Neuronal stem cell (in vitro differentiated cells): ENCODE results near the gene TBC1D13.

ENCODE experiments used
- DNase-seq: peaks from one replicate; pipeline ENCODE4 v3.0.0-alpha.2; 2013; ENCODE audit warnings: low spot score
- H2AFZ ChIP-seq: one replicate; pipeline ENCODE4 v1.6.1; 2013; ENCODE audit warnings: mild to moderate bottlenecking, low read length, inconsistent platforms
- H2AK5ac ChIP-seq: 2 replicates; pipeline ENCODE4 v1.6.1; 2013; ENCODE audit warnings: low read depth, mild to moderate bottlenecking, inconsistent platforms, low read length, moderate library complexity, mixed read lengths
- H2BK120ac ChIP-seq: 2 replicates; pipeline ENCODE4 v1.6.1; 2013; ENCODE audit warnings: low read depth, mild to moderate bottlenecking, inconsistent platforms, low read length, moderate library complexity, mixed read lengths
- H2BK12ac ChIP-seq: one replicate; pipeline ENCODE4 v1.6.1; 2013; ENCODE audit warnings: low read length, inconsistent platforms
- H2BK15ac ChIP-seq: 2 replicates; pipeline ENCODE4 v1.6.1; 2013; ENCODE audit warnings: mild to moderate bottlenecking, low read length, inconsistent platforms, mixed read lengths
- H2BK5ac ChIP-seq: one replicate; pipeline ENCODE4 v1.6.1; 2013; ENCODE audit warnings: inconsistent platforms, mild to moderate bottlenecking, low read length, moderate library complexity
- H3K14ac ChIP-seq: one replicate; pipeline ENCODE4 v1.6.1; 2013; ENCODE audit warnings: low read length, inconsistent platforms
- H3K18ac ChIP-seq: 2 replicates; pipeline ENCODE4 v1.6.1; 2013; ENCODE audit warnings: low read length, inconsistent platforms
- H3K23ac ChIP-seq: 2 replicates; pipeline ENCODE4 v1.6.1; 2013; ENCODE audit warnings: low read depth, mild to moderate bottlenecking, mixed read lengths, low read length, inconsistent platforms; ENCODE audit not compliant: poor library complexity
- H3K27ac ChIP-seq: replicated peaks from 3 replicates; pipeline ENCODE4 v1.5.1; 2013; ENCODE audit warnings: low read length, inconsistent platforms
- H3K27me3 ChIP-seq, 3 experiments: 2 replicates each; pipeline ENCODE4 v1.6.1; 2013; ENCODE audit warnings: low read length in 3 of 3, mild to moderate bottlenecking in 2 of 3, inconsistent platforms in 1 of 3, low read depth in 1 of 3, mixed read lengths in 1 of 3, moderate library complexity in 1 of 3; ENCODE audit not compliant: control insufficient read depth in 3 of 3, insufficient read depth in 3 of 3
- H3K36me3 ChIP-seq, 2 donors: replicated peaks in 1 of 2; 2 replicates each; pipeline ENCODE4 v1.6.1; 2013; ENCODE audit warnings: low read length in 2 of 2; ENCODE audit not compliant: control insufficient read depth in 2 of 2, insufficient read depth in 2 of 2
- H3K4ac ChIP-seq: 2 replicates; pipeline ENCODE4 v1.6.1; 2013; ENCODE audit warnings: inconsistent platforms, mild to moderate bottlenecking, low read length, moderate library complexity
- H3K4me1 ChIP-seq, 2 donors: 1 replicate in 1 of 2; 2 replicates in 1 of 2; pipeline ENCODE4 v1.6.1; 2013; ENCODE audit warnings: low read length in 2 of 2, low read depth in 1 of 2; ENCODE audit not compliant: control insufficient read depth in 2 of 2, insufficient read depth in 1 of 2
- H3K4me2 ChIP-seq: one replicate; pipeline ENCODE4 v1.6.1; 2013; ENCODE audit warnings: mild to moderate bottlenecking, low read length, inconsistent platforms; ENCODE audit not compliant: insufficient read depth, poor library complexity, severe bottlenecking
- H3K4me3 ChIP-seq, 2 donors: 2 replicates each; pipeline ENCODE4 v1.5.1; 2013; ENCODE audit warnings: low read length in 2 of 2, mild to moderate bottlenecking in 2 of 2, inconsistent platforms in 1 of 2, moderate library complexity in 1 of 2
- H3K79me1 ChIP-seq: one replicate; pipeline ENCODE4 v1.6.1; 2013; ENCODE audit warnings: low read depth, mild to moderate bottlenecking, inconsistent platforms, low read length, moderate library complexity
- H3K9ac ChIP-seq: one replicate; pipeline ENCODE4 v1.6.1; 2013; ENCODE audit warnings: mild to moderate bottlenecking, low read depth, low read length, inconsistent platforms; ENCODE audit not compliant: poor library complexity
- H3K9me3 ChIP-seq, 2 donors: replicated peaks in 1 of 2; 2 replicates each; pipeline versions ENCODE3 to v1.6.1; 2013; ENCODE audit warnings: low read length in 2 of 2, mild to moderate bottlenecking in 2 of 2, inconsistent platforms in 1 of 2, low read depth in 1 of 2, mixed read lengths in 1 of 2, moderate library complexity in 1 of 2; ENCODE audit not compliant: control insufficient read depth in 2 of 2, insufficient read depth in 1 of 2
- H4K8ac ChIP-seq: one replicate; pipeline ENCODE4 v1.6.1; 2013; ENCODE audit warnings: low read depth, mild to moderate bottlenecking, inconsistent platforms, low read length, moderate library complexity
- H4K91ac ChIP-seq: one replicate; pipeline ENCODE4 v1.6.1; 2013; ENCODE audit warnings: low read length, low read depth, mild to moderate bottlenecking, inconsistent platforms; ENCODE audit not compliant: poor library complexity
- WGBS, 2 donors: extraction: QIAGEN DNeasy Blood & Tissue Kit; methylation state at CpG; one replicate each; pipeline ENCODE4 v1.1.7; 2013; ENCODE audit warnings: missing lambda C conversion rate in 2 of 2, mixed read lengths in 1 of 2; ENCODE audit not compliant: insufficient read length in 2 of 2, insufficient replicate concordance in 1 of 2; ENCODE audit errors: extremely low coverage in 2 of 2; 5-methylcytosine and 5-hydroxymethylcytosine counted together

TBC1D13 gene

DNA sequence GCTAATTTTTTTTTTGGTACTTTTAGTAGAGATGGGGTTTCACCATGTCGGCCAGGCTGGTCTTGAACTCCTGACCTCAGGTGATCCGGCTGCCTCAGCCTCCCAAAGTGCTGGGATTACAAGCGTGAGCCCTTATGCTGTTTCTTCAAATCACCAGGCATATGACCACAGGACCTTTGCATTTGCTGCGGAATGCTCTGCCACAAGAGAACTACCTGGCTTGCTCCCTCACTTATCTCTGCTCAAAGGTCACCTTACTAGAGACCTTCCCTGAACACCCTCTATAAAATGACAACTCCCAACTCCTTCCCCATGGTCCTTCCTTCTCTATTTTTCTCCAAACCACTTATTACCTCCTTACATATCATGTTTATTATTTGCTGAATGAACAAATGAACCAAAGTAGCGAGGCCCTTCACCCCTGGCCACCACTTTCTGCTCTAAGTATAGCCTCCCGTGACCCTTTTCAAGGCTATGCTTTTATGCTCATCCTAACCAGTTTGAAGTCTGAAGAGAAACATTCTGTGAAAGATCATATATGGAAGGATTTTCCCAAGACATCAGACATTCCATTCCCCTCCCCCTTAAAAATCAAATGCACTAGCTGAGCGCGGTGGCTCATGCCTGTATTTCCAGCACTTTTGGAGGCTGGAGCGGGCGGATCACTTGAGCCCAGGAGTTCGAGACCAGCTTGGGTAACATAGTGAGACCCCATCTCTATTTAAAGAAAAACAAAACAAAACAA lies 16.6 kb upstream of the TBC1D13 start:
- H4K91ac ChIP-seq = no peak overlapping the region
- no peaks in the 10 kb centered on the region for H3K9me3 ChIP-seq
- H3K4me2 ChIP-seq = peak overlapping the region; percentile 90
- H3K18ac ChIP-seq = no peak overlapping the region
- no peak overlapping the region for H2BK5ac ChIP-seq
- H2AFZ ChIP-seq = no peak overlapping the region
- no peak overlapping the region for H3K27ac ChIP-seq
- H3K4me1 ChIP-seq = peaks cover 3 to 4% of the 10 kb centered on the region in 2 donors
- no peak overlapping the region for H2BK120ac ChIP-seq
- H3K4me3 ChIP-seq = peak overlapping the region in 1 of 2 donors; percentile 96
- no peak overlapping the region for H4K8ac ChIP-seq
- no peak overlapping the region for H3K14ac ChIP-seq
- no peaks in the 10 kb centered on the region for H3K27me3 ChIP-seq
- no CpG with 5 or more reads among the region's 11 CpGs for WGBS, 2 donors
- no peak overlapping the region for H3K23ac ChIP-seq
- peaks cover 0 to 14% of the 10 kb centered on the region in 2 donors for H3K36me3 ChIP-seq
- H3K9ac ChIP-seq = no peak overlapping the region
- no peak overlapping the region for H2AK5ac ChIP-seq
- H3K79me1 ChIP-seq = peaks cover 2% of the 10 kb centered on the region
- no peak overlapping the region for H2BK15ac ChIP-seq
- H2BK12ac ChIP-seq = no peak overlapping the region
- DNase-seq = no peak
- H3K4ac ChIP-seq = no peak overlapping the region

DNA sequence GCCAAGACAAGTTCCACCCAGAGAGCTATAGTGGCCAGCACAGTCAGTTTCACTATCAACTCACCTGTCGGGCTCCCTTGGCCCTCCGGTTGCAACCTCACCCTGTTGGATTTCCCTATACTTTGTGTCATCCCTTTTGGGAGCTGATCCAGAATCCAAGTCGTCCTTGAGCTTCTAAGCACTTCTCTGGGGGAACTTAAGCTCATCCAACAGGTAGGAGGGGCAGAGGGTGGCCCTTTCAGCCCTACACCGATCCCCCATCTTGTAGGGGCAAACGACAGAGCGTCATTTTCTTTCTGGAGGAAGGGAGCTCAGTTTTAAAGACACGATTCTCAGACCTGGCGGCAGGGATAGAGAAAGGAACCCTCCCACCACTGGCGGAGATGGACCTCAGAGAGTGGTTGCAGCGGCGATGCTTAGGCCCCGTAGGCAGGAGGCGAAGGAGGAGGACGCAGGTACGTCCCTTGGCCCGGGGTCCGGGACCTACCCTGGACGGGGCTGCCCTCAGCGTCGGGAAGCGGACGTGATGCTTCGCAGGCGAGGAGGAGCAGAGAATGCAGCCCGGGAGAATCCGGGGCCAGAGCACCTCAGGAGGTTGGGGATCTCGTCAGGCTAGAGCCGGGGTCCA lies 15.8 kb upstream of the TBC1D13 start:
- Histone ChIP-seq H2BK120ac (no peak overlapping the region), H2BK12ac (no peak overlapping the region)

DNA sequence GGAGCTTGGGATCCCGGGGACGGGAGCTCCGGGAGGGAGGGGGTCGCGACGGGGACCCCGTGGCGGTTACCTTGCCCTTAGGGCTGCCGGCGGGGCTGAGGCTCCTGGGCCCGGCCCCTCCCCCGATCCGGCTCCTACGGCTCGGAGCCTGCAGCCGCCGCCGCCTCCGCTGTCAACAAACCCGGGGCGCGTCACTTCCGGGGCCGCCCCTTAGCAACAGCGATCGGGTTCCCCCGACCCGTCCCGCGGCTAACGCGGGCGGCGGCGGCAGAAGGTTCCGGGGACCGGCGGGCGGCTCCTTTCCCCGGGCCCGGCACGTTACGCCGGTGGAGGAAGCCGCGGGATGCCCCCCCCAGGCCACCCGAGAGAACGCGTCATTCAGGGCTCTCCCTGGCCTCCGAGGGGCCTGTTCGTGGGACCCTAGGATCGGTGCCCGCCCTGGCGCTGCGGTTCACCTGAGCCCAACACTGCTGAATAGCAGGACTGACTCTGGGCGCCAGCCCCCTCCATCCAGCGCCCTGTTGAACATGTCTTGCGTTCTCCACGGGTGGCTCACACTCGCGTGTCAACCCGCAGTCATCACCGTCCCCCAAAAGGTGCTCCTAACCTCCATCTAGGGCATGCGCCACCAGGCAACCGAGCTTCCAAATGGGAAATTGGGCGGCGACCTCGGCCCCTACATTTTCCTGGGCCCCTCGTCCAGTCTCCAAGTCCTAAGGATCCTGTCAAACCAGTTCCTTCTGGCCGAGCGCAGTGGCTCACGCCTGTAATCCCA lies 15.1 kb upstream of the TBC1D13 start, which contains the start of gene ZER1:
ZER1 (minus strand) TSS at position 183 of the 775 bp plus-strand sequence. CDS start 16,362 bp downstream, outside the sequence.
- Histone ChIP-seq H3K27ac (peak within 1 kb of the TSS; percentile 65), H2AK5ac (peak within 1 kb of the TSS; percentile 1), H3K9me3 (peaks cover 0 to 4% of the 10 kb centered on the region in 2 donors), H2AFZ (peak within 1 kb of the TSS; percentile 95), H2BK120ac (no peak within 1 kb of the TSS), H3K4me2 (peak within 1 kb of the TSS; percentile 93), H4K8ac (peak within 1 kb of the TSS; percentile 86), H3K14ac (no peak within 1 kb of the TSS), H3K4ac (peak within 1 kb of the TSS; percentile 61), H3K9ac (peak within 1 kb of the TSS; percentile 96), H3K79me1 (peaks cover 2% of the 10 kb centered on the region), H3K4me1 (peaks cover 3 to 4% of the 10 kb centered on the region in 2 donors), H3K27me3 (no peaks in the 10 kb centered on the region), H2BK15ac (peak within 1 kb of the TSS; percentile 54), H3K18ac (peak within 1 kb of the TSS; percentile 92), H4K91ac (no peak within 1 kb of the TSS), H3K23ac (peak within 1 kb of the TSS; percentile 75), H2BK5ac (peak within 1 kb of the TSS; percentile 33), H3K36me3 (peaks cover 0 to 11% of the 10 kb centered on the region in 2 donors), H2BK12ac (no peak within 1 kb of the TSS), H3K4me3 (peak within 1 kb of the TSS; percentile 86 to 96)
- WGBS, 2 donors = no CpG with 5 or more reads among the region's 72 CpGs
- DNase-seq = peak; percentile 90

More for the DNA sequence above, 15.8 kb upstream of the TBC1D13 start:
- Histone ChIP-seq H4K8ac (no peak overlapping the region), H3K18ac (peak overlapping the region; percentile 52), H3K4me3 (peak overlapping the region; percentile 86 to 96), H4K91ac (no peak overlapping the region), H3K4me2 (peak overlapping the region; percentile 90), H3K79me1 (peaks cover 2% of the 10 kb centered on the region), H3K14ac (no peak overlapping the region), H3K23ac (peak overlapping the region; percentile 75), H2BK5ac (no peak overlapping the region), H3K4ac (no peak overlapping the region), H3K27ac (peak overlapping the region; percentile 61), H3K9me3 (peaks cover 0 to 4% of the 10 kb centered on the region in 2 donors), H3K36me3 (peaks cover 0 to 11% of the 10 kb centered on the region in 2 donors), H3K4me1 (peaks cover 3 to 4% of the 10 kb centered on the region in 2 donors), H2AK5ac (no peak overlapping the region), H3K9ac (peak overlapping the region; percentile 96), H3K27me3 (no peaks in the 10 kb centered on the region), H2BK15ac (no peak overlapping the region), H2AFZ (peak overlapping the region; percentile 95)
- no peak for DNase-seq
- WGBS, 2 donors = no CpG with 5 or more reads among the region's 28 CpGs
